Measurements from ENCODE around the gene LRBA.

Gene LRBA

GRCh38 chr4:150852216-150852615 is 162.9 kb downstream of the LRBA start:
- Histone ChIP-seq H3K9ac (ENCODE audit: low read depth, low read length, poor library complexity) (no peak overlapping the region), H2BK5ac (ENCODE audit: low read length) (no peak overlapping the region), H3K9me3 (replicated peaks in 1 of 2; ENCODE audit: control insufficient read depth in 2 of 2, insufficient read depth in 1 of 2, low read depth in 1 of 2, low read length in 2 of 2) (no peaks in the 10 kb centered on the region), H4K91ac (ENCODE audit: low read depth, low read length, poor library complexity) (no peak overlapping the region), H2BK15ac (ENCODE audit: low read length) (no peak overlapping the region), H3K14ac (ENCODE audit: low read length) (no peak overlapping the region), H3K27ac (replicated peaks; ENCODE audit: low read length) (no peak overlapping the region), H3K4me2 (ENCODE audit: insufficient read depth, low read length, poor library complexity, severe bottlenecking) (no peak overlapping the region), H3K27me3 (ENCODE audit: control insufficient read depth in 3 of 3, insufficient read depth in 3 of 3, low read depth in 1 of 3, low read length in 3 of 3) (no peaks in the 10 kb centered on the region), H2AFZ (ENCODE audit: low read length) (no peak overlapping the region), H2BK12ac (ENCODE audit: low read length) (no peak overlapping the region), H3K23ac (ENCODE audit: low read depth, low read length, poor library complexity) (no peak overlapping the region), H3K4me1 (ENCODE audit: control insufficient read depth in 2 of 2, insufficient read depth in 1 of 2, low read depth in 1 of 2, low read length in 2 of 2) (no peaks in the 10 kb centered on the region), H3K36me3 (replicated peaks in 1 of 2; ENCODE audit: control insufficient read depth in 2 of 2, insufficient read depth in 2 of 2, low read length in 2 of 2) (peaks cover 2 to 15% of the 10 kb centered on the region in 2 donors), H3K4me3 (ENCODE audit: low read length in 2 of 2) (no peak overlapping the region), H3K79me1 (ENCODE audit: low read depth, low read length) (no peaks in the 10 kb centered on the region), H2AK5ac (ENCODE audit: low read depth, low read length) (no peak overlapping the region), H3K4ac (ENCODE audit: low read length) (no peak overlapping the region), H2BK120ac (ENCODE audit: low read depth, low read length) (no peak overlapping the region), H4K8ac (ENCODE audit: low read depth, low read length) (no peak overlapping the region), H3K18ac (ENCODE audit: low read length) (no peak overlapping the region)
- DNase-seq (ENCODE audit: low spot score), result no peak
- WGBS, 2 donors (ENCODE audit: extremely low coverage in 2 of 2, insufficient read length in 2 of 2, insufficient replicate concordance in 1 of 2), result no CpG with 5 or more reads among the region's 1 CpG

GRCh38 chr4:150849016-150849415 is 166.1 kb downstream of the LRBA start:
- H3K23ac ChIP-seq (ENCODE audit: low read depth, low read length, poor library complexity), result no peak overlapping the region
- DNase-seq (ENCODE audit: low spot score), result no peak
- no peaks in the 10 kb centered on the region for H3K79me1 ChIP-seq (ENCODE audit: low read depth, low read length)
- H2AK5ac ChIP-seq (ENCODE audit: low read depth, low read length), result no peak overlapping the region
- no peaks in the 10 kb centered on the region for H3K27me3 ChIP-seq (ENCODE audit: control insufficient read depth in 3 of 3, insufficient read depth in 3 of 3, low read depth in 1 of 3, low read length in 3 of 3)
- H2BK120ac ChIP-seq (ENCODE audit: low read depth, low read length), result no peak overlapping the region
- H2BK5ac ChIP-seq (ENCODE audit: low read length), result no peak overlapping the region
- peaks cover 2 to 17% of the 10 kb centered on the region in 2 donors for H3K36me3 ChIP-seq (replicated peaks in 1 of 2; ENCODE audit: control insufficient read depth in 2 of 2, insufficient read depth in 2 of 2, low read length in 2 of 2)
- no CpG with 5 or more reads among the region's 1 CpG for WGBS, 2 donors (ENCODE audit: extremely low coverage in 2 of 2, insufficient read length in 2 of 2, insufficient replicate concordance in 1 of 2)
- H4K8ac ChIP-seq (ENCODE audit: low read depth, low read length), result no peak overlapping the region
- no peak overlapping the region for H3K4me3 ChIP-seq (ENCODE audit: low read length in 2 of 2)
- no peak overlapping the region for H3K4me2 ChIP-seq (ENCODE audit: insufficient read depth, low read length, poor library complexity, severe bottlenecking)
- no peak overlapping the region for H3K14ac ChIP-seq (ENCODE audit: low read length)
- no peak overlapping the region for H2BK12ac ChIP-seq (ENCODE audit: low read length)
- no peak overlapping the region for H4K91ac ChIP-seq (ENCODE audit: low read depth, low read length, poor library complexity)
- no peak overlapping the region for H2AFZ ChIP-seq (ENCODE audit: low read length)
- H3K4ac ChIP-seq (ENCODE audit: low read length), result no peak overlapping the region
- no peak overlapping the region for H3K18ac ChIP-seq (ENCODE audit: low read length)
- H2BK15ac ChIP-seq (ENCODE audit: low read length), result no peak overlapping the region
- H3K9ac ChIP-seq (ENCODE audit: low read depth, low read length, poor library complexity), result no peak overlapping the region
- no peaks in the 10 kb centered on the region for H3K4me1 ChIP-seq (ENCODE audit: control insufficient read depth in 2 of 2, insufficient read depth in 1 of 2, low read depth in 1 of 2, low read length in 2 of 2)
- H3K9me3 ChIP-seq (replicated peaks in 1 of 2; ENCODE audit: control insufficient read depth in 2 of 2, insufficient read depth in 1 of 2, low read depth in 1 of 2, low read length in 2 of 2), result no peaks in the 10 kb centered on the region
- H3K27ac ChIP-seq (replicated peaks; ENCODE audit: low read length), result no peak overlapping the region

GRCh38 chr4:150828159-150828558 is 186.9 kb downstream of the LRBA start:
- no peaks in the 10 kb centered on the region for H3K4me1 ChIP-seq (ENCODE audit: control insufficient read depth in 2 of 2, insufficient read depth in 1 of 2, low read depth in 1 of 2, low read length in 2 of 2)
- H3K14ac ChIP-seq (ENCODE audit: low read length), result no peak overlapping the region
- H3K23ac ChIP-seq (ENCODE audit: low read depth, low read length, poor library complexity), result no peak overlapping the region
- H4K8ac ChIP-seq (ENCODE audit: low read depth, low read length), result no peak overlapping the region
- H2BK15ac ChIP-seq (ENCODE audit: low read length), result no peak overlapping the region
- WGBS, 2 donors (ENCODE audit: extremely low coverage in 2 of 2, insufficient read length in 2 of 2, insufficient replicate concordance in 1 of 2), result no CpG with 5 or more reads among the region's 8 CpGs
- H3K4me3 ChIP-seq (ENCODE audit: low read length in 2 of 2), result no peak overlapping the region
- no peak overlapping the region for H2AFZ ChIP-seq (ENCODE audit: low read length)
- H2BK5ac ChIP-seq (ENCODE audit: low read length), result no peak overlapping the region
- no peaks in the 10 kb centered on the region for H3K27me3 ChIP-seq (ENCODE audit: control insufficient read depth in 3 of 3, insufficient read depth in 3 of 3, low read depth in 1 of 3, low read length in 3 of 3)
- H3K9ac ChIP-seq (ENCODE audit: low read depth, low read length, poor library complexity), result no peak overlapping the region
- H3K9me3 ChIP-seq (replicated peaks in 1 of 2; ENCODE audit: control insufficient read depth in 2 of 2, insufficient read depth in 1 of 2, low read depth in 1 of 2, low read length in 2 of 2), result no peaks in the 10 kb centered on the region
- no peaks in the 10 kb centered on the region for H3K79me1 ChIP-seq (ENCODE audit: low read depth, low read length)
- H2BK12ac ChIP-seq (ENCODE audit: low read length), result no peak overlapping the region
- no peak overlapping the region for H2AK5ac ChIP-seq (ENCODE audit: low read depth, low read length)
- H3K4ac ChIP-seq (ENCODE audit: low read length), result no peak overlapping the region
- H3K36me3 ChIP-seq (replicated peaks in 1 of 2; ENCODE audit: control insufficient read depth in 2 of 2, insufficient read depth in 2 of 2, low read length in 2 of 2), result peaks cover 6 to 13% of the 10 kb centered on the region in 2 donors
- no peak overlapping the region for H4K91ac ChIP-seq (ENCODE audit: low read depth, low read length, poor library complexity)
- H3K27ac ChIP-seq (replicated peaks; ENCODE audit: low read length), result no peak overlapping the region
- no peak overlapping the region for H3K18ac ChIP-seq (ENCODE audit: low read length)
- no peak for DNase-seq (ENCODE audit: low spot score)
- no peak overlapping the region for H3K4me2 ChIP-seq (ENCODE audit: insufficient read depth, low read length, poor library complexity, severe bottlenecking)
- no peak overlapping the region for H2BK120ac ChIP-seq (ENCODE audit: low read depth, low read length)

DNA sequence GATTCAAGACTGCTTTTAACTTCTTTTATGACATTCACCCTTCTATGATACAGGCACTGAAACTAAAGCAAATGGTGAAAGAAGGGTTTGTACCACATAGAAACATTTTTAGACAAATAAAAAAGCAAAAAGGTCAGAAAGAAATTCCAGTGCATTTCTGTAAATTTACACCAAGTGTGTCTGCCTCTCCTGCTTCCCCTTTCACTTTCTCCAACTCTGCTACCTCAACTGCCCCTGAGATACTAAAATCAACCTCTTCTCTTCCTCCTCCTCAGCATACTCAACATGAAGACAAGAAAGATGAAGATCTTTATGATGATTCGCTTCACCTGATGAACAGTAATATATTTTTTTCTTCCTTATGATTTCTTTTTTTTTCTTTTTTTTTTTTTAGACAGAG is 187.9 kb downstream of the LRBA start:
- Histone ChIP-seq H4K8ac (ENCODE audit: low read depth, low read length) (no peak overlapping the region), H3K18ac (ENCODE audit: low read length) (no peak overlapping the region), H2BK12ac (ENCODE audit: low read length) (no peak overlapping the region), H2AK5ac (ENCODE audit: low read depth, low read length) (no peak overlapping the region), H3K14ac (ENCODE audit: low read length) (no peak overlapping the region), H3K79me1 (ENCODE audit: low read depth, low read length) (no peaks in the 10 kb centered on the region), H3K9me3 (replicated peaks in 1 of 2; ENCODE audit: control insufficient read depth in 2 of 2, insufficient read depth in 1 of 2, low read depth in 1 of 2, low read length in 2 of 2) (no peaks in the 10 kb centered on the region), H3K23ac (ENCODE audit: low read depth, low read length, poor library complexity) (no peak overlapping the region), H2AFZ (ENCODE audit: low read length) (no peak overlapping the region), H4K91ac (ENCODE audit: low read depth, low read length, poor library complexity) (no peak overlapping the region), H3K4me3 (ENCODE audit: low read length in 2 of 2) (no peak overlapping the region), H3K27ac (replicated peaks; ENCODE audit: low read length) (no peak overlapping the region), H2BK5ac (ENCODE audit: low read length) (no peak overlapping the region), H3K27me3 (ENCODE audit: control insufficient read depth in 3 of 3, insufficient read depth in 3 of 3, low read depth in 1 of 3, low read length in 3 of 3) (no peaks in the 10 kb centered on the region), H2BK120ac (ENCODE audit: low read depth, low read length) (no peak overlapping the region), H2BK15ac (ENCODE audit: low read length) (no peak overlapping the region), H3K4me1 (ENCODE audit: control insufficient read depth in 2 of 2, insufficient read depth in 1 of 2, low read depth in 1 of 2, low read length in 2 of 2) (no peaks in the 10 kb centered on the region), H3K9ac (ENCODE audit: low read depth, low read length, poor library complexity) (no peak overlapping the region), H3K4ac (ENCODE audit: low read length) (no peak overlapping the region), H3K4me2 (ENCODE audit: insufficient read depth, low read length, poor library complexity, severe bottlenecking) (no peak overlapping the region), H3K36me3 (replicated peaks in 1 of 2; ENCODE audit: control insufficient read depth in 2 of 2, insufficient read depth in 2 of 2, low read length in 2 of 2) (peaks cover 6 to 13% of the 10 kb centered on the region in 2 donors)
- WGBS, 2 donors (ENCODE audit: extremely low coverage in 2 of 2, insufficient read length in 2 of 2, insufficient replicate concordance in 1 of 2), result no CpG with 5 or more reads among the region's 1 CpG
- DNase-seq (ENCODE audit: low spot score), result no peak
